ENCODE results near the gene CHD2.

DNA sequence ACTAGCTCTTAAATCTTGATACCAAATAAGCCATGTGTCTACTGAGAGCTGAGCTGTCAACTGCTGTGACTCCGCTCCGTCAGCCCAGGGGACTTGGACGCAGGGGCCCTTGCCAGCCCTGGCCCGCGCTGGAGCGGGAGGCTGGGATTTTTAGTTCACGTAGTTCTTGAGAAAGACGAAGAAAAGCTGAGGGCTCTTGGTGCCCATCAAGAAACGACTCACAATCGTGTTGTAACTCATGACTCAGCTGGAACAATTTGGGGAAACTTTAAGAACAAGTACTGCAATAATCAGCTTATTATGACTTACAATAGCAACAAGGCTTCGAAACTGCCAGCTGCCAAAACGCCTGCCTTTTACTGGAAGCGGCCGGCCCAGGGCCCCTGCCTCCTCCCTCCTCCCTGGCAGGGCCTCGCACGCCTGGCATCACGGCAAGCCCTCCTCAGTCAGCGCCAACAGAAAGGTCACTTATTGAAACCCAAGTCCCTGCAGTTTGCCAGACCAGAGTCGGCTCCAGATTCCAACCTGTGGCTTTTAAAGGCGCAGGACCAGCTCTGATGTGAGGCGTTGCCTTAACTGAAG lies 128.6 kb downstream of the CHD2 start:
- TF ChIP-seq, protein P1, sequence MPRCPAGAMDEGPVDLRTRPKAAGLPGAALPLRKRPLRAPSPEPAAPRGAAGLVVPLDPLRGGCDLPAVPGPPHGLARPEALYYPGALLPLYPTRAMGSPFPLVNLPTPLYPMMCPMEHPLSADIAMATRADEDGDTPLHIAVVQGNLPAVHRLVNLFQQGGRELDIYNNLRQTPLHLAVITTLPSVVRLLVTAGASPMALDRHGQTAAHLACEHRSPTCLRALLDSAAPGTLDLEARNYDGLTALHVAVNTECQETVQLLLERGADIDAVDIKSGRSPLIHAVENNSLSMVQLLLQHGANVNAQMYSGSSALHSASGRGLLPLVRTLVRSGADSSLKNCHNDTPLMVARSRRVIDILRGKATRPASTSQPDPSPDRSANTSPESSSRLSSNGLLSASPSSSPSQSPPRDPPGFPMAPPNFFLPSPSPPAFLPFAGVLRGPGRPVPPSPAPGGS (IDR thresholded peaks at IDR 0.05) = no peak
- TF ChIP-seq, protein P2, sequence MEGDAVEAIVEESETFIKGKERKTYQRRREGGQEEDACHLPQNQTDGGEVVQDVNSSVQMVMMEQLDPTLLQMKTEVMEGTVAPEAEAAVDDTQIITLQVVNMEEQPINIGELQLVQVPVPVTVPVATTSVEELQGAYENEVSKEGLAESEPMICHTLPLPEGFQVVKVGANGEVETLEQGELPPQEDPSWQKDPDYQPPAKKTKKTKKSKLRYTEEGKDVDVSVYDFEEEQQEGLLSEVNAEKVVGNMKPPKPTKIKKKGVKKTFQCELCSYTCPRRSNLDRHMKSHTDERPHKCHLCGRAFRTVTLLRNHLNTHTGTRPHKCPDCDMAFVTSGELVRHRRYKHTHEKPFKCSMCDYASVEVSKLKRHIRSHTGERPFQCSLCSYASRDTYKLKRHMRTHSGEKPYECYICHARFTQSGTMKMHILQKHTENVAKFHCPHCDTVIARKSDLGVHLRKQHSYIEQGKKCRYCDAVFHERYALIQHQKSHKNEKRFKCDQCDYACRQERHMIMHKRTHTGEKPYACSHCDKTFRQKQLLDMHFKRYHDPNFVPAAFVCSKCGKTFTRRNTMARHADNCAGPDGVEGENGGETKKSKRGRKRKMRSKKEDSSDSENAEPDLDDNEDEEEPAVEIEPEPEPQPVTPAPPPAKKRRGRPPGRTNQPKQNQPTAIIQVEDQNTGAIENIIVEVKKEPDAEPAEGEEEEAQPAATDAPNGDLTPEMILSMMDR (IDR thresholded peaks at IDR 0.05) = no peak
- no peak for TF ChIP-seq EP300 (IDR thresholded peaks at IDR 0.05)

All from A549 (cell line).